NCI-H2227 (cell line): ENCODE data around the gene AATK.

Experiments
- DNase-seq: peaks from one replicate; lab custom pipeline; 2025; ENCODE audit not compliant: unreplicated experiment; lab: John Stamatoyannopoulos, UW

Gene AATK

GRCh38 chr17:81180836-81181810 is 15.1 kb upstream of the AATK start:
- DNase-seq = no peak

- DNase-seq = no peak
These were observed 13.8 kb upstream of the AATK start for GRCh38 chr17:81179861-81180260.

GRCh38 chr17:81179220-81179619 is 13.2 kb upstream of the AATK start:
- DNase-seq = no peak

- DNase-seq = no peak
These were observed 12.4 kb upstream of the AATK start for GRCh38 chr17:81178136-81179091.

GRCh38 chr17:81176666-81177065 is 10.6 kb upstream of the AATK start:
- no peak for DNase-seq

GRCh38 chr17:81173762-81174155 is 7.7 kb upstream of the AATK start:
- DNase-seq = no peak

GRCh38 chr17:81173052-81173761 is 7.2 kb upstream of the AATK start:
- no peak for DNase-seq

- DNase-seq = no peak
These were observed 5.9 kb upstream of the AATK start for GRCh38 chr17:81171941-81172340.

GRCh38 chr17:81170727-81171494 is 4.9 kb upstream of the AATK start:
- no peak for DNase-seq

- no peak for DNase-seq
These were observed 3.9 kb upstream of the AATK start for GRCh38 chr17:81169870-81170309.

- no peak for DNase-seq
These were observed 1.6 kb upstream of the AATK start for GRCh38 chr17:81167638-81168037.

GRCh38 chr17:81167194-81167524 is 1.1 kb upstream of the AATK start:
- no peak for DNase-seq

GRCh38 chr17:81165246-81166032 is 582 bp downstream of the AATK start, which contains the start of gene PVALEF:
Gene PVALEF, plus strand, starts transcription at chr17:81165507. Its CDS starts 15,720 bp downstream, at chr17:81181227.
- peak; percentile 64 for DNase-seq

- DNase-seq = no peak
These were observed 1.4 kb downstream of the AATK start for GRCh38 chr17:81164371-81165245.

- DNase-seq = no peak
These were observed 2.2 kb downstream of the AATK start for GRCh38 chr17:81163703-81164370.

GRCh38 chr17:81163051-81163695 is 2.8 kb downstream of the AATK start:
- DNase-seq = no peak

- DNase-seq = no peak
These were observed 3.5 kb downstream of the AATK start for GRCh38 chr17:81162491-81162890.
